ENCODE results near the gene CNOT8.

Gene CNOT8

DNA sequence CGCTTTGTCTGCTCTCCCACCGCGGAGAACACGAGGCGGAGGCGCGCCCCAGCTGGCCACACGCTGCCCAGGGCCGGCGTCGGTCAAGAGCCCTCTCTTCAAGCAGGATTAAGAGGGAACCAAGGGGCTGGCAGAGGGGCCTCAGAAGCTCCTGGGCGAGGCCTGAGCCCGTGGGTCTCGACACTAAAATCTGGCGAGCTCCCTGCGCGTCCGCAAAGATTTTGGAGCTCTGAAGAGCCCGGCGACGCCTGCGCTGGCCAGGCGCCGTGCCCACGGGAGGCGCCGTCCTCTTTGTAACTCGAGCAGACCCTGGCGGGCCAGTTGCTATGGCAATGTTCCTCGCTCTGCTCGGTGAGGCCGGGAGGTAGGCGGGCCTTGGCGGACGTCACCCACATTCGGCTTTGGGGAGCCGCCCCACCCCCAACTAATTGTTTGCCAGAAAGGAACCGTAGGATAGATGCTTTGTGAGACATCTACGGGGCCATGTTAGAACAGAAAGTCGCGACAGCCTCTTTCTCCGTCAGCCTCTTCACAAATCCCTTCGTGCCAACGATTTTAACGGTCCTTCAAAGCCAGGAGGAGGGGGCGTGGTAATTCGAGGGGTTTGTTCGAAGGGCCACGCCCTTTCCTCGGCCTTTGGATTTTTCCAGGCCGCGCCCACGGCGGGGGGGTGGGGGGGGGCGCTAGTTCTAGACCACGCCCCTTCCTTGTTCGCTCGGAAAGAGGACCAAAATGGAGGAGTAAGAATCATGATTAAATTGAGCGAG lies 714 bp upstream of the CNOT8 start:
- 0 out of 2 replicates have a peak, but pooled peaks have one; percentile 7 for TF ChIP-seq EGR1 (IDR thresholded peaks at IDR 0.05)
- TF ChIP-seq EP300 (IDR thresholded peaks at IDR 0.05; ENCODE audit: borderline replicate concordance), result peak; percentile 12; the same call in 1 of the 2 replicates
- TF ChIP-seq CREB1 (IDR thresholded peaks at IDR 0.05; ENCODE audit: low read depth), result no peak
- no peak for TF ChIP-seq FOXM1 (IDR thresholded peaks at IDR 0.05; ENCODE audit: borderline replicate concordance, low read depth)
- TF ChIP-seq TCF12 (IDR thresholded peaks at IDR 0.05; ENCODE audit: low read depth), result peak; percentile 42; the same call in 1 of the 2 replicates
- peak; percentile 44 for TF ChIP-seq NFIC (IDR thresholded peaks at IDR 0.05)
- TF ChIP-seq CEBPB (IDR thresholded peaks at IDR 0.05), result no peak
- TF ChIP-seq TAF1 (IDR thresholded peaks at IDR 0.05; ENCODE audit: low read depth), result peak; percentile 49
- TF ChIP-seq, protein P1, sequence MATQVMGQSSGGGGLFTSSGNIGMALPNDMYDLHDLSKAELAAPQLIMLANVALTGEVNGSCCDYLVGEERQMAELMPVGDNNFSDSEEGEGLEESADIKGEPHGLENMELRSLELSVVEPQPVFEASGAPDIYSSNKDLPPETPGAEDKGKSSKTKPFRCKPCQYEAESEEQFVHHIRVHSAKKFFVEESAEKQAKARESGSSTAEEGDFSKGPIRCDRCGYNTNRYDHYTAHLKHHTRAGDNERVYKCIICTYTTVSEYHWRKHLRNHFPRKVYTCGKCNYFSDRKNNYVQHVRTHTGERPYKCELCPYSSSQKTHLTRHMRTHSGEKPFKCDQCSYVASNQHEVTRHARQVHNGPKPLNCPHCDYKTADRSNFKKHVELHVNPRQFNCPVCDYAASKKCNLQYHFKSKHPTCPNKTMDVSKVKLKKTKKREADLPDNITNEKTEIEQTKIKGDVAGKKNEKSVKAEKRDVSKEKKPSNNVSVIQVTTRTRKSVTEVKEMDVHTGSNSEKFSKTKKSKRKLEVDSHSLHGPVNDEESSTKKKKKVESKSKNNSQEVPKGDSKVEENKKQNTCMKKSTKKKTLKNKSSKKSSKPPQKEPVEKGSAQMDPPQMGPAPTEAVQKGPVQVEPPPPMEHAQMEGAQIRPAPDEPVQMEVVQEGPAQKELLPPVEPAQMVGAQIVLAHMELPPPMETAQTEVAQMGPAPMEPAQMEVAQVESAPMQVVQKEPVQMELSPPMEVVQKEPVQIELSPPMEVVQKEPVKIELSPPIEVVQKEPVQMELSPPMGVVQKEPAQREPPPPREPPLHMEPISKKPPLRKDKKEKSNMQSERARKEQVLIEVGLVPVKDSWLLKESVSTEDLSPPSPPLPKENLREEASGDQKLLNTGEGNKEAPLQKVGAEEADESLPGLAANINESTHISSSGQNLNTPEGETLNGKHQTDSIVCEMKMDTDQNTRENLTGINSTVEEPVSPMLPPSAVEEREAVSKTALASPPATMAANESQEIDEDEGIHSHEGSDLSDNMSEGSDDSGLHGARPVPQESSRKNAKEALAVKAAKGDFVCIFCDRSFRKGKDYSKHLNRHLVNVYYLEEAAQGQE (IDR thresholded peaks at IDR 0.05; ENCODE audit: low read depth), result no peak
- peak; percentile 72; the same call in 1 of the 2 replicates for TF ChIP-seq ZBTB7A (IDR thresholded peaks at IDR 0.05; ENCODE audit: low read depth)
- TF ChIP-seq RAD21 (IDR thresholded peaks at IDR 0.05; ENCODE audit: low read depth), result no peak
- TF ChIP-seq YY1 (IDR thresholded peaks at IDR 0.05; ENCODE audit: low read depth), result no peak; the same call in none of the 2 replicates
- TF ChIP-seq, protein P2, sequence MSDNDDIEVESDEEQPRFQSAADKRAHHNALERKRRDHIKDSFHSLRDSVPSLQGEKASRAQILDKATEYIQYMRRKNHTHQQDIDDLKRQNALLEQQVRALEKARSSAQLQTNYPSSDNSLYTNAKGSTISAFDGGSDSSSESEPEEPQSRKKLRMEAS (IDR thresholded peaks at IDR 0.05), result peak; percentile 96
- TF ChIP-seq, protein P3, sequence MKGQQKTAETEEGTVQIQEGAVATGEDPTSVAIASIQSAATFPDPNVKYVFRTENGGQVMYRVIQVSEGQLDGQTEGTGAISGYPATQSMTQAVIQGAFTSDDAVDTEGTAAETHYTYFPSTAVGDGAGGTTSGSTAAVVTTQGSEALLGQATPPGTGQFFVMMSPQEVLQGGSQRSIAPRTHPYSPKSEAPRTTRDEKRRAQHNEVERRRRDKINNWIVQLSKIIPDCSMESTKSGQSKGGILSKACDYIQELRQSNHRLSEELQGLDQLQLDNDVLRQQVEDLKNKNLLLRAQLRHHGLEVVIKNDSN (IDR thresholded peaks at IDR 0.05), result peak; percentile 26; the same call in 1 of the 2 replicates
- 0 out of 2 replicates have a peak, but pooled peaks have one; percentile 6 for TF ChIP-seq TEAD4 (IDR thresholded peaks at IDR 0.05)

DNA sequence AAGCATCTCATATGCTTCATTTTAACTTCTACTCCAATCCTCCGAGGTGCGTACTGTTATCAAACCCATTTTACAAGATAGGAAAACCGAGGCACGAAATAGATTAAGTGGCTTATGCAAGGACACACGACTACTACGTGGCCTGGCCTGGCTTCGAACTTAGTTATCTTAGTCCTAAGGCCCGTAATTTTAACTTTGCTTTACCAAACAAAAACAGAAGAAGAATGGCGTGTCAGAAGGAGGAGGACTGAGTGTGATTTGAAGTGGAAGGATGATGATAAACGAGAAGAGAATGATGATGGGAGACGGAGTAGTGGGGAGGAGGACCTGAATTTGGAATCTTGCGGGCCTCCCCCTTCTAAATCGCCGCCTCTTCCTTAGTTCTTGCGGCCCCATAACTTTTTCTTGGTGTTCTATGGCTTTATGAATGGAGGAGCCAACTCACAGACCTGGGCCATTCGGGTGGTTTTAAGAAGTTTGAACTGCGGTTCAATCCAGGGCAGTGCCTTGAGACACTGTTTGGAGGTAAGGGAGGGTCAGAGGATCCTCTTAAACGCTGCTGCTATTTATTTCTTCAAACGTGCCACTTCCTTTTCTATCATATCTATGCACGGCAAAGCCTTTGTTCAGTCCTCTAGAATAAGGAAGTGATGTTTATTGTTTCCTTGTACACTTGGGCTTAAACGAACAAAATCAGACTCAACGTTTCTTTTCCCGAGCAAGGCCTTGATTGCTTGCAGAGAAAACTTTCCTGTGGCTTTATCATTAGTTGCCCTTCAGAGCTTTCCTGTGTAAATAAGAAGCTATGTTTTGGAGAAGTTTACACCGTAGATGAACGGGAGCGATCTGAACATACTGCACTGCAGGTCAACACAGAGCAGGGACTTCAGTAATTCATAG lies 795 bp downstream of the CNOT8 start:
- TF ChIP-seq NFIC (IDR thresholded peaks at IDR 0.05) (no peak), ZBTB7A (IDR thresholded peaks at IDR 0.05; ENCODE audit: low read depth) (no peak), EP300 (IDR thresholded peaks at IDR 0.05; ENCODE audit: borderline replicate concordance) (no peak), RAD21 (IDR thresholded peaks at IDR 0.05; ENCODE audit: low read depth) (no peak)
- TF ChIP-seq, protein P3 (IDR thresholded peaks at IDR 0.05), result no peak
- TF ChIP-seq, protein P2 (IDR thresholded peaks at IDR 0.05), result no peak

DNA sequence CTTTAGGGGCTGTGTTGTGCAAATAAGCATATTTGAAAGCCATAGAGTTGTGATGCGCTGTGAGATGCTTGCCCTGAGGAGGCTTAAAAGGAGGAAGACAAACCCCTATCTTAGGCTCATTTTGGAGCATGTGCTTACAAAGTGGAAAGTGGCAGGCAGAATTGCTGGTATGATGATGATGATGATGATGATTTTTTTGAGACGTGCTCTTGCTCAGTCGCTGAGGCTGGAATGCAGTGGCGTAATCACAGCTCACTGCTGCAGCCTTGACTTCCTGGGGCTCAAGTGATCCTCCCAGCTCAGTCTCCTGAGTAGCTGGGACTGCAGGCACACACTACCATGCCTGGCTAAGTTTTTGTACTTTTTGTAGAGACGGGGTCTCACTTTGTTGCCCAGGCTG lies 1.7 kb downstream of the CNOT8 start:
- TF ChIP-seq TEAD4 (IDR thresholded peaks at IDR 0.05) (0 out of 2 replicates have a peak, but pooled peaks have one; percentile 10), EGR1 (IDR thresholded peaks at IDR 0.05) (no peak), CEBPB (IDR thresholded peaks at IDR 0.05) (0 out of 2 replicates have a peak, but pooled peaks have one; percentile 16), FOXM1 (IDR thresholded peaks at IDR 0.05; ENCODE audit: borderline replicate concordance, low read depth) (no peak), ZBTB7A (IDR thresholded peaks at IDR 0.05; ENCODE audit: low read depth) (no peak)

DNA sequence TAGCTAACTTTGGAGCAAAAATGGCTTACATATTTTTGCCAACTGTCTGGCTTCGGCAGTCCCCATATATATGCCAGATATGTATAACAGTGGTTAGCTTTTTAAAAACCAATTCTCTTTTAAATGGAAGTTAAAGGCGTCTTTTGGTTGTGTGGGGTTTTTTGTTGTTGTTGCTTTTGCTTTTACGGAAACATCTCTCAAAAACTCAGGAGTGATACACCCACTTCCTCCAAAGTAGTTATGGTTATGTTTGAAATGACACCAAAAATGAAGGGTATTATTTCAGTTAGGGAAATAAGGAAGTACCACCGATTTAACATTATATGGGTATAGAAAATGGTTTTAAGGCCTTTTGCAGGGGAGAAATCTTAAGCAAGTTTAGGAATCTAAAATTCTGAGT lies 2.3 kb downstream of the CNOT8 start:
- TF ChIP-seq TCF12 (IDR thresholded peaks at IDR 0.05; ENCODE audit: low read depth), result no peak
- TF ChIP-seq FOXM1 (IDR thresholded peaks at IDR 0.05; ENCODE audit: borderline replicate concordance, low read depth), result no peak
- TF ChIP-seq CREB1 (IDR thresholded peaks at IDR 0.05; ENCODE audit: low read depth), result no peak
- TF ChIP-seq, protein P3 (IDR thresholded peaks at IDR 0.05), result no peak
- TF ChIP-seq TEAD4 (IDR thresholded peaks at IDR 0.05), result no peak
- no peak for TF ChIP-seq EGR1 (IDR thresholded peaks at IDR 0.05)
- no peak for TF ChIP-seq NFIC (IDR thresholded peaks at IDR 0.05)
- no peak for TF ChIP-seq YY1 (IDR thresholded peaks at IDR 0.05; ENCODE audit: low read depth)
- TF ChIP-seq EP300 (IDR thresholded peaks at IDR 0.05; ENCODE audit: borderline replicate concordance), result no peak
- no peak for TF ChIP-seq ZBTB7A (IDR thresholded peaks at IDR 0.05; ENCODE audit: low read depth)

DNA sequence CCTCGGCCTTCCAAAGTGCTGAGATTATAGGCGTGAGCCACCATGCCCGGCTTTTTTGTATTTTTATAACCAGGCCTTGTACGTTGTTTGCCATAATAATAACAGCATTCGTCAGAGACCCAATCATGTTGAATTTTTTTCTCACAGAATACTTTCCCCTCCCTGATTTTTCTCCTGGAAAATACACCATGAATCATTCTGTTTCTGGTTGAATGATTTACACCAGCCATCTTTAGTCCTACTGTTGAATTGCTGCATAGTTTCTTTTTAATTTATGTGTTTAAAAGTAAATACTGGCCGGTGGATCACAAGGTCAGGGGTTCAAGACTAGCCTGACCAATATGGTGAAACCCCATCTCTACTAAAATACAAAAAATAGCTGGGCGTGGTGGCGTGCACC lies 3.5 kb downstream of the CNOT8 start:
- TF ChIP-seq CEBPB (IDR thresholded peaks at IDR 0.05), result no peak

DNA sequence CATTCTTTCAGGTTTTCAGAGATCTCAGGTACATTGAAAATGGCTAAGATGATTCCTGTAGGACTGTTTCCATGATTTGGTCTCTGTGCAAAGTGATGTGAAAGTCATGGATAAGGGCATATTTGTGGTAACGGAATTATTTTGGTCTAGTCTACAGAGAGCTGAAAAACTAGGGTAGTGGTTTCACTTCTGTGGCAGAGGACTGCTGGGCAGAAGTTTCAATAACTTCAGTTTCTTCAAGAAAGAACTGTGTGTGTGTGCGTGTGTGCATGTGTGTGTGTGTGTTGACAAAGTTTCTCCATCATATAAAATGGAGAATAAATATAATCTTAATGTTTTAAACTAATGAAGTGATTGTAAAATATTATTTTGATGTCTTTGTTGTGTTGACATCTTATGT lies 4.3 kb downstream of the CNOT8 start:
- TF ChIP-seq TAF1 (IDR thresholded peaks at IDR 0.05; ENCODE audit: low read depth) (no peak), FOXM1 (IDR thresholded peaks at IDR 0.05; ENCODE audit: borderline replicate concordance, low read depth) (no peak), TEAD4 (IDR thresholded peaks at IDR 0.05) (no peak), YY1 (IDR thresholded peaks at IDR 0.05; ENCODE audit: low read depth) (no peak), EP300 (IDR thresholded peaks at IDR 0.05; ENCODE audit: borderline replicate concordance) (no peak), CEBPB (IDR thresholded peaks at IDR 0.05) (no peak), ZBTB7A (IDR thresholded peaks at IDR 0.05; ENCODE audit: low read depth) (no peak), NFIC (IDR thresholded peaks at IDR 0.05) (no peak)
- TF ChIP-seq, protein P2 (IDR thresholded peaks at IDR 0.05), result no peak
- TF ChIP-seq, protein P1 (IDR thresholded peaks at IDR 0.05; ENCODE audit: low read depth), result no peak
